NB4 (cell line): ENCODE measurements around the gene ZFYVE16.

Experiments
- MAX ChIP-seq: IDR thresholded peaks from 2 replicates; pipeline ENCODE4 v1.6.1; 2011; ENCODE audit warnings: low read depth, low read length
- MYC ChIP-seq: IDR thresholded peaks from 2 replicates; pipeline ENCODE4 v1.6.1; 2011; ENCODE audit warnings: low read depth, low read length
- POLR2A ChIP-seq: IDR thresholded peaks from 2 replicates; pipeline ENCODE4 v1.6.1; 2011; ENCODE audit warnings: mild to moderate bottlenecking; ENCODE audit not compliant: insufficient read length; ENCODE audit errors: extremely low read depth
- TF ChIP-seq, protein P1 (sequence below): IDR thresholded peaks from one replicate; pipeline ENCODE4 v1.5.1; 2012; ENCODE audit warnings: low read depth, low read length

- TF ChIP-seq, protein P1, sequence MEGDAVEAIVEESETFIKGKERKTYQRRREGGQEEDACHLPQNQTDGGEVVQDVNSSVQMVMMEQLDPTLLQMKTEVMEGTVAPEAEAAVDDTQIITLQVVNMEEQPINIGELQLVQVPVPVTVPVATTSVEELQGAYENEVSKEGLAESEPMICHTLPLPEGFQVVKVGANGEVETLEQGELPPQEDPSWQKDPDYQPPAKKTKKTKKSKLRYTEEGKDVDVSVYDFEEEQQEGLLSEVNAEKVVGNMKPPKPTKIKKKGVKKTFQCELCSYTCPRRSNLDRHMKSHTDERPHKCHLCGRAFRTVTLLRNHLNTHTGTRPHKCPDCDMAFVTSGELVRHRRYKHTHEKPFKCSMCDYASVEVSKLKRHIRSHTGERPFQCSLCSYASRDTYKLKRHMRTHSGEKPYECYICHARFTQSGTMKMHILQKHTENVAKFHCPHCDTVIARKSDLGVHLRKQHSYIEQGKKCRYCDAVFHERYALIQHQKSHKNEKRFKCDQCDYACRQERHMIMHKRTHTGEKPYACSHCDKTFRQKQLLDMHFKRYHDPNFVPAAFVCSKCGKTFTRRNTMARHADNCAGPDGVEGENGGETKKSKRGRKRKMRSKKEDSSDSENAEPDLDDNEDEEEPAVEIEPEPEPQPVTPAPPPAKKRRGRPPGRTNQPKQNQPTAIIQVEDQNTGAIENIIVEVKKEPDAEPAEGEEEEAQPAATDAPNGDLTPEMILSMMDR, result no peak
- TF ChIP-seq POLR2A (no peak), MYC (no peak), MAX (no peak)
Measured at GRCh38 chr5:80389580-80389979, 18.3 kb upstream of the ZFYVE16 start.
